IgD-negative memory B cell (primary cell): ENCODE measurements around the gene MCCC2. TPM values are rescaled to one million over a fixed set of nuclear protein-coding genes. Genes with fewer than 3 reads are reported as not detected.

Experiments
- H3K27ac Mint-ChIP-seq, 3 donors: one replicate each; pipeline ENCODE4 v1.8.0; 2020 to 2022; ENCODE audit warnings: mild to moderate bottlenecking in 3 of 3, mixed read lengths in 3 of 3, moderate library complexity in 1 of 3
- H3K27me3 Mint-ChIP-seq: one replicate; pipeline ENCODE4 v1.8.0; 2021; ENCODE audit warnings: mixed read lengths
- H3K36me3 Mint-ChIP-seq: one replicate; pipeline ENCODE4 v1.8.0; 2020; ENCODE audit warnings: mild to moderate bottlenecking, mixed read lengths
- H3K4me1 Mint-ChIP-seq, 3 donors: one replicate each; pipeline ENCODE4 v1.8.0; 2020 to 2022; ENCODE audit warnings: mixed read lengths in 3 of 3, mild to moderate bottlenecking in 1 of 3
- H3K4me3 Mint-ChIP-seq, 4 donors: one replicate each; pipeline ENCODE4 v1.8.0; 2020 to 2022; ENCODE audit warnings: mild to moderate bottlenecking in 4 of 4, mixed read lengths in 4 of 4, moderate library complexity in 3 of 4
- H3K9me3 Mint-ChIP-seq, 3 donors: one replicate each; pipeline ENCODE4 v1.8.0; 2020 to 2021; ENCODE audit warnings: mixed read lengths in 3 of 3, mild to moderate bottlenecking in 1 of 3
- polyA plus RNA-seq: library from polyadenylated mRNA; unstranded; fragments of 300-500 nt; fragmentation: Illumina TruSeq; gene quantifications from one replicate; pipeline ENCODE4 v1.2.3, GENCODE V29; 2021

The MCCC2 gene
- polyA plus RNA-seq, 1 donor from 2014 or later: 33.2 TPM

DNA sequence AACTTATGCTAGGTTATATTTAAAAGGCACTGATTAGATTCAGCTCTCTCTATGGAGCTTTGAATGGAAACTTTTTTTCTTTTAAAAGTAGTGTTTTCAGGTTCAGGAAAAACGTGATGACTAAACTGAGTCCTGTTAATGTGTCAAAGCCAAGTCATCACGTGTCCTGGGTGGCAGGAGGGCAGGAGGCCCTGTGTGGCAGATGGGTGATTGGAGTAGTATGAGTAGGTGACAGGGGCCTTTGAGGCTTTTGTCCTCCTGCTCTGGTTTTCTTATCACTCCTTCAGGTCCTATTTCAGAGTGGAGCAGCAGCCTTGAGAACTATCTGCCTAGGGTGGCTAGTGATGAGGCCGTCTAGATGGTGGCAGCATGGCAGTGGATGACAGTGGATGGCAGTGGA, 114.3 kb downstream of the MCCC2 start:
- Mint-ChIP-seq H3K9me3 (peaks cover 0 to 6% (median 4%) of the 10 kb centered on the region in 3 donors), H3K4me1 (peaks cover 0 to 4% (median 3%) of the 10 kb centered on the region in 3 donors), H3K27ac (no peak overlapping the region), H3K27me3 (peaks cover 11% of the 10 kb centered on the region), H3K36me3 (peaks cover 2% of the 10 kb centered on the region), H3K4me3 (no peak overlapping the region)

DNA sequence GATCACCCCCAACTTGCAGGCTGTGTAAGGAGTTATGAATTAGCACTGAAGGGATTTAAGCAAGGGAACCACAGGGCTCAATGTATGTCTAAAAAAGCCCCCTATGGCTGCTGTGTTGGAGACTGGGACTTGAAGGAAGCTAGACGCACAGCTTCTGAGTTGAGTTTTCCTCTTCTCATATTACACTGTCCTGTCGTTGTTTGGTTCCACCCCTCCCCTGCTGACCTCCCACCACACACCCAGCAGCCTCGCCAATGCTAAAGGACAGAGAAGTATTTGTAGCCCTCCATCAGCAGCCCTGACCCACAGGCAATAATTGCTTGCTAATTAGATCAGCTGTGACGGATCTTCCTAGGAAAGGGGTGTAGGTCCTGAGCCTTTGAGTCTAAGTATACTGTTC, 116.8 kb downstream of the MCCC2 start:
- peaks cover 7% of the 10 kb centered on the region for H3K27me3 Mint-ChIP-seq
- H3K4me1 Mint-ChIP-seq: no peaks in the 10 kb centered on the region
- H3K4me3 Mint-ChIP-seq: no peak overlapping the region
- peaks cover 0 to 2% (median 0%) of the 10 kb centered on the region in 3 donors for H3K9me3 Mint-ChIP-seq
- no peaks in the 10 kb centered on the region for H3K36me3 Mint-ChIP-seq
- no peak overlapping the region for H3K27ac Mint-ChIP-seq

DNA sequence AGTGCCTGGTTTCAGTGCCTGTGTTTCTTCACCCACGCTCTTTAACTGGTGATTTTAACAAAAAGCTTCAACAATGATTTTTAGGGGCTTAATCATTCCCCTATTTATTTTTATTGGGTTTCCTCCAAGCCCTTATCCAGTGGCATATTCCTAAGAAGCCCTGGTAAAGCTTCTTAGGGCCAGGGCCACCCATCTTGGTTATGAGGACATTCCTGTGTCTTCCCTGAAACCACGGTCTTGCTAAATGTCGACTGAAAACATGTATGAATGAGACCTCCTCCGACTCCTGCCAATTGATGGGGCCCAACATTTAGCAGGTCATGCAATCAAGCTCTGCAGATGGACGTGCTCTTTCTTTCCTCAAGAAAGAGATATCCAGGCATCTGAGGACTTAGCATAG, 118.3 kb downstream of the MCCC2 start:
- no peaks in the 10 kb centered on the region for H3K36me3 Mint-ChIP-seq
- no peak overlapping the region for H3K4me3 Mint-ChIP-seq
- no peak overlapping the region for H3K27ac Mint-ChIP-seq
- H3K4me1 Mint-ChIP-seq: no peaks in the 10 kb centered on the region
- peaks cover 5% of the 10 kb centered on the region for H3K27me3 Mint-ChIP-seq
- no peaks in the 10 kb centered on the region for H3K9me3 Mint-ChIP-seq

- Mint-ChIP-seq H3K36me3 (no peaks in the 10 kb centered on the region), H3K27me3 (peaks cover 5% of the 10 kb centered on the region), H3K4me3 (no peak overlapping the region), H3K9me3 (no peaks in the 10 kb centered on the region), H3K27ac (no peak overlapping the region), H3K4me1 (no peaks in the 10 kb centered on the region)
Measured at GRCh38 chr5:71706906-71707305, 119.8 kb downstream of the MCCC2 start.

Other genes with a start within 250 kb of the MCCC2 start
- gene BDP1, start 131.7 kb upstream of the MCCC2 start, polyA plus RNA-seq: 20.8 TPM
- gene CARTPT, start 131.9 kb downstream of the MCCC2 start, polyA plus RNA-seq: not detected